ENCODE results near the gene TUBB2A.
A peak's percentile ranks its signal among the peaks of the same experiment; 100 is the strongest.

Gene TUBB2A

GRCh38 chr6:3117912-3118352 is 39.4 kb downstream of the TUBB2A start:
- DNase-seq, result peak; percentile 26

- DNase-seq, result no peak
Measured at GRCh38 chr6:3114377-3114776, 43.0 kb downstream of the TUBB2A start.

- DNase-seq, result no peak
Measured at GRCh38 chr6:3109761-3110160, 47.6 kb downstream of the TUBB2A start.

- no peak for DNase-seq
Measured at GRCh38 chr6:3108746-3109414, 48.5 kb downstream of the TUBB2A start.

Measured in NCI-H1436 treated with DMSO at 0.1 percent for 48 hours (cell line).